ENCODE results near the gene VPS37B. TPM values are rescaled to one million over a fixed set of nuclear protein-coding genes. Genes with fewer than 3 reads are reported as not detected.
A peak's percentile ranks its signal among the peaks of the same experiment; 100 is the strongest.

The VPS37B gene
- total and polyA plus RNA-seq, 8 donors, result 13.5 to 30.1 (median 18.6) TPM

GRCh38 chr12:122827258-122827657 lies 68.7 kb downstream of the VPS37B start:
- H3K9me3 ChIP-seq, result no peaks in the 10 kb centered on the region
- FAIRE-seq (no peak), DNase-seq (no peak), ATAC-seq (no peak)
- peaks cover 8 to 23% (median 20%) of the 10 kb centered on the region in 3 donors for H3K4me1 ChIP-seq
- no peak for TF ChIP-seq CTCF (IDR thresholded peaks at IDR 0.05)
- no peak overlapping the region for H3K4me3 ChIP-seq
- no peaks in the 10 kb centered on the region for H3K27me3 ChIP-seq
- 8% methylated on average over 5 of the region's 5 CpGs for WGBS, 2 donors
- H3K27ac ChIP-seq, result peak overlapping the region in 3 of 4 donors; percentile 46 to 84 (median 81)
- intact Hi-C loops (cut with DNase I), result no loop called here
- no peaks in the 10 kb centered on the region for H3K36me3 ChIP-seq

GRCh38 chr12:122825773-122826724 lies 69.9 kb downstream of the VPS37B start:
- 5 to 6% methylated on average over 22 of the region's 22 CpGs for WGBS, 2 donors
- Histone ChIP-seq H3K4me3 (peak overlapping the region; percentile 6 to 46 (median 23)), H3K27ac (peak overlapping the region in 3 of 4 donors; percentile 46 to 84 (median 81)), H3K9me3 (no peaks in the 10 kb centered on the region), H3K27me3 (no peaks in the 10 kb centered on the region), H3K36me3 (no peaks in the 10 kb centered on the region), H3K4me1 (peaks cover 8 to 23% (median 20%) of the 10 kb centered on the region in 3 donors)
- ATAC-seq (peak; percentile 36 to 69 (median 64)), DNase-seq (peak in 1 of 6 donors; percentile 60), FAIRE-seq (no peak)
- TF ChIP-seq CTCF (IDR thresholded peaks at IDR 0.05), result no peak
- intact Hi-C loops (cut with DNase I), result no loop called here

GRCh38 chr12:122823429-122823828 lies 72.5 kb downstream of the VPS37B start:
- intact Hi-C loops (cut with DNase I), result no loop called here
- Histone ChIP-seq H3K36me3 (no peaks in the 10 kb centered on the region), H3K27ac (peak overlapping the region; percentile 11 to 80 (median 62)), H3K4me1 (peaks cover 8 to 23% (median 20%) of the 10 kb centered on the region in 3 donors), H3K4me3 (peak overlapping the region in 1 of 4 donors; percentile 13), H3K9me3 (no peaks in the 10 kb centered on the region), H3K27me3 (no peaks in the 10 kb centered on the region)
- 17% methylated on average over 11 of the region's 11 CpGs for WGBS, 2 donors
- ATAC-seq (peak; percentile 46 to 74 (median 64)), DNase-seq (no peak), FAIRE-seq (no peak)
- TF ChIP-seq CTCF (IDR thresholded peaks at IDR 0.05), result no peak

- WGBS, 2 donors, result 54 to 58% methylated on average over 6 to 7 of the region's 7 CpGs
- H3K4me1 ChIP-seq, result peaks cover 8 to 14% (median 9%) of the 10 kb centered on the region in 3 donors
- ATAC-seq, result no peak
- H3K27me3 ChIP-seq, result no peaks in the 10 kb centered on the region
- H3K36me3 ChIP-seq, result no peaks in the 10 kb centered on the region
- no peaks in the 10 kb centered on the region for H3K9me3 ChIP-seq
- FAIRE-seq, result no peak
- intact Hi-C loops (cut with DNase I), result no loop called here
- no peak overlapping the region for H3K27ac ChIP-seq
- H3K4me3 ChIP-seq, result no peak overlapping the region
- no peak for DNase-seq
- TF ChIP-seq CTCF (IDR thresholded peaks at IDR 0.05), result no peak
These were observed 75.1 kb downstream of the VPS37B start for GRCh38 chr12:122820838-122821271.

Data from pancreas (tissue), 10 donors.